A673 (cell line): ENCODE data around the gene SLC16A11.

Source experiments
- CTCF ChIP-seq: fragments of 300-800, 200-600 bp; sonication (generic); conservative IDR thresholded peaks from 2 replicates; pipeline ENCODE4 v1.5.1; 2017; ENCODE audit warnings: low read depth, mild to moderate bottlenecking, antibody characterized with exemption, low read length, moderate library complexity, mixed read lengths
- EZH2 ChIP-seq: fragments of 200-600 bp; sonication (generic); IDR thresholded peaks from 2 replicates; pipeline ENCODE4 v1.6.1; 2017; ENCODE audit warnings: borderline replicate concordance, low read depth, mild to moderate bottlenecking, mixed read lengths, antibody characterized with exemption, low read length; ENCODE audit not compliant: poor library complexity, severe bottlenecking

GRCh38 chr17:7001318-7001961 is 42.5 kb downstream of the SLC16A11 start:
- peak; percentile 48; the same call in 1 of the 2 replicates for TF ChIP-seq CTCF
- TF ChIP-seq EZH2: no peak
